Hematopoietic multipotent progenitor cell (in vitro differentiated cells): ENCODE measurements around the gene PAX9. TPM values are rescaled to one million over a fixed set of nuclear protein-coding genes. Genes with fewer than 3 reads are reported as not detected.

Experiments
- DNase-seq, 3 donors: peaks; one replicate each; pipeline ENCODE4 v3.0.0-alpha.2; 2011 to 2015; ENCODE audit warnings: low read depth in 2 of 3, low spot score in 2 of 3
- total RNA-seq: library from RNA; depleted of rRNA; stranded (reverse); fragments of >200 nt; gene quantifications from one replicate; pipeline ENCODE4 v1.2.3, GENCODE V29; 2012

The PAX9 gene
- total RNA-seq, 1 donor: under 0.01 TPM

DNA sequence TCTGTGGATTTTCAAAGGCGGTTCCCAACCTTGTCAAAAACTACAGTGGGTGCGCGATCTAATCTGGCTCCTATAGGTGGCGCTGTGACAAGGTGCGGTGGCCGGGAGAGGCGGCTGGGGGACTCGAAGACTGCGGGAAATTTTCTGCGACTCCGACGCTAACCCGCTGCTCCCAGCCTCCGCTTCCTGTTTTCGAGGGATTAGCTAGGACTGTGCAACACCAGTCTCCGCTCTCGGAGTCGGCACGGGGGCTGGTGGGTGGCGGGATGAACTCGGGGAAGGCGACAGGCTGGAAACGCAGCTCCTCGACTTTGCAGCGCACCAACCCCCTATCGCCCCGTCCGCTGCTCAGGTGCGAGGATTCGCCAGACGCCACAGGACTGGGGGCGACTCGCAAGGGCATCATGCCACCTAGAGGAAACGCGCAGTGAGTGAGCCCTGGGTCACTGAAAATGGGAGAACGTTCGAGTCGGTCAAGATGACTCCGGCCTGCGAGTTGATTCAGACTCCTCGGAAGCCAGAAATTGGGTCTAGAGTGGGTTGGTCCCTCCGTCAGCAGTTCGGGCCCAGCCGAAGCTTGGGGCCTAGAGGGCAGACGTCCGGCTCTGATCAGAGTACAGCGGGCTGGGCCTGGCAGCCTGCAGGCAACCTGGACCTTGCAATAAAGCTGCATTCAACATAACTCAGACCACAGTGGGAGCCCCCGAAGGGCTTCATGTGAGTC is 5.5 kb upstream of the PAX9 start:
- DNase-seq: peak in 1 of 3 donors; percentile 57

DNA sequence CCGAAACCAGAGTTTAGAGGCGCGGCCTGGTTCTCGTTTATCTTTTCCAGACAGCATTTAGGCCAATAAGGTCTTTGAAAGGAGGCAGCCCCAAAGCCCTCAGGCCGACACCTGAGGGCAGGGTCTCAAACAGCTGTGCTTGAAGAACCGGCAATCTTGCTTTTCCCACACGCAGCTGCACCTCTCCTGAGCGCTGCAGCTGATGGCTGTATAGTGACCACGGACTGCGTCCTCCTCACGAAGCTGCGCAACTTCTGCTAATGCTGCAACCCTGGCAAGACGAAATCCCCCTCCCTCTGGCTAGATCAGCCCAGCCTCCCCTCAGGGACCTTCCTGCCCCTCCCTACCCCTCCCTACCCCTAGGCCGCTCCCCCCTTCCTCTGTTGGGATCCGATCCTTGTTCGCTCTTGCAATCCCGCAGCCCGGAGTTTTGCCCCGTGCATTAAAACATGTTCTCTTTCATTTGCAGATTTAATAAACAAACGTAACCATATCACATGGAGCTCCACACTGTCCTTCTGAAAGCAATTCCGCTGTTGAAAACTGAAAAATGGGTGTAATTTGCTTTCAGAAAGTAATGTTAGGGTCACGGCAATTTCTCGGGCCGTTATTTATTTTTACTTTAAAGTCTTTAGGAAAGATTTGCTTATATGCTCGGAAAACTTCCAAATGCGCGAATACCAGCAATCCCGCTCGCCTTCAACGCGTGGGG is 4.8 kb upstream of the PAX9 start:
- DNase-seq: no peak

DNA sequence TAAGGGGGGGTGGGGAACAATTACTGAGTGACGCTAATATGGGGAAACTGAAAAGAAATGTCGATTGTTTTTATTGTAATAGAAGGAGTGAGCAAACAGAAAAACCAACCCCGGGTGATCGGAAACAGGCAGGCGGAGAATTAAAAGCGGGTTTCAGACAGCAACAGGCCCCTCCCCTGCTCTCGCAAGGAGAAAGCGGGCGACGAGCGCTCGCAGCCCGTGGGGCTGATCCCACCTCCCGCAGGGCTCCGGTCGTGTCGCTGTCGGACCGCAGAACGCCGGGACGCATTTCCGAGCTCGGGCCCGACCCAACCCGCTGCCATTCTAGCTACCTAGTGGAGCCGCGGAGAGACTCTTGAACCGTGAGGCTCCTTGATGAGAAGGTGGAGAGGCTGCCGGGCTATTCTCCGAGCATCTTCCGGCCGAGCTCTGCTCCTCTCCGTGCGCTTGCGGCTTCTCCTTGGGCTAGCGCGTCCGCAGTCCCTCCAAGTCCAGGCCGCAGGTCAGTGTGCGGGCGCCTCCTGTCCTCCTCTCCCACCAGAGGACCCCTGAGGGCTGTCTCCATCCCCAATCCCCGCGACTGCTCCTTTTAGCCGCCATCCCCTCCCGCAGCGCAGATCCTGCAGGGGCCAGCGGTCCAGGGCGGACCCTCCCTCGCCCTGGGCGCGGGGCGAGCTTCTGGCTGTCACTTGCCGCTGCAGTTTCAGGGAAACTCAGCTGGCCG is 4.1 kb upstream of the PAX9 start:
- DNase-seq: no peak

DNA sequence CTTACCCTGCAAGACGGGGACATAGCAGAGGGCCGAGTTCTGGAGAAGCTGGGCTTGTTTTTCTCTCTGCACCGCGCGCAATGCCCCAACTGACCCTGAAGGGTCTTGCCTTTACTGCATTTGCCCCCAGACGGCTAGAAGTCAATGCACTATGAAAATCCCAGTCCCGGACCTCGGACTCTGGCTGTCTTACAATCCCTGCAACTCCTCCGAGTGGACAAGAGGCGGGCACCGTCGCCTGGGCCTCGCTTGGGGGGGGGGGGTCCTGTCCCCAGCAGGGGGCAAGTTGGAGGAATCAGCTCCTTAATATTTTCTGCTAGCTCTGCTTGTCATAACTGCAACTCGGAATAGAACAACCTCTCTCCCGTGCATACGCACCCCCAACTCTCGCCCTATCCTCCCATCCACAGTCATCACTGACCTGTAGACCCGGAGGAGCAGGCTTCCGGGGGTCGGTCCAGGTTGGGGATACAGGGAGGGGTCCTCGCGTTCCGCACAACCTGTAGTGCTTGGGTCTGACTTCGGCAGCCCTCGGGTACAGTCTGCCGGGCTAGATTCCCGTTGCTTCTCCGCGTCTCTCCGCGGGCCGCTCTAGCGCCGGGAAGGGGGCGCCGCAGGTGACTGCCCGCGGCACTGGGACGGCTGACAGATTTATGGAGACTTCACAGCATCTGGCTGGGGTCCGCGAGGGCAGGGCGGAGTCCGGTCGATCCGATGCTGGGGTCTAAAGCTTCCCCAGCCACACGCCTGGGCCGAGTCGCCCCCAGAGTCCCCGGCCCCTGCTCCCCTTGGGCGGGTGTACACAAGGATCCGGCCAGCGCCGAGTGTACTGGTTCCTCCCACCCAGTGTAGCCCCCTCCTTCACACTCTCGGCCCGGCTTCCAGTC is 3.3 kb upstream of the PAX9 start:
- DNase-seq: no peak

DNA sequence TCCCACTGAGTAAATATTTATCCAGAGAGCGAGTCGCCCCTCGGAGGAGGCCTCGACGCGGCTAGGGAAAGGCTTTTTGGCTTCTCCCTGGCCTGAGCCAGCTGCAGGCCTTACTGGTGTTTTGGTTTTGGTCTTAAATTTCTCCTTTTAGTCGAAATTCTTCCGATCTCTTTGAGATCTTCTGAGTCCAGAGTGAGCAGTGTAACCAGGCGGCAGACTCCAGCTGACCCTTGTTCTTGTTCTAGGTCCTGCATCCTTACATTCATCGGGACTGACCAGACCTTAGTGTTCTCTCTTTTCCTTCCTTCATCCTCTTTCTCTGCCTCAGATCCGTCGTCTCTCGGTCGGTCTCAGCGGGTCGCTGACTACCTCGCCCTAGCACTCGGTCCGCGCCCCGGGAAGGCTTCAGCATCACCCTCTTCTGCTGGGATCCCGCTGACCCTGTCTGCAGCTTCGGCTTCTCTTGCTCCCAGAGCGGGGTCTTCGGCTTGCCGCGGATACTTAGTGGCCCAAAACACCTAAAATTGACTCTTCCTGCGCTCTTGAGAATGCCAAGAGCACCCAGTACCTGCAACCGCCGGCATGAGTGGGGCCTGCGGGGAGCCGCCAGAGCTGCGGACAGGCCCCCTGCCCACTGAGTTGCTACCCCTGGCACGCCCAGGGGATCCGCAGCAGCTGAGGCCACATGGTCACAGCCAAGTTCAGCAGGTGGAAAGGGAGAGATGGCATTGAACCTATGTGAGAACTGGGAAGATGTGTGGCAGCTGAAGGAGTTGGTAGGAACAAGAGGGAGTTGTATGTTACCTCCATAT is 2.4 kb upstream of the PAX9 start:
- no peak for DNase-seq

DNA sequence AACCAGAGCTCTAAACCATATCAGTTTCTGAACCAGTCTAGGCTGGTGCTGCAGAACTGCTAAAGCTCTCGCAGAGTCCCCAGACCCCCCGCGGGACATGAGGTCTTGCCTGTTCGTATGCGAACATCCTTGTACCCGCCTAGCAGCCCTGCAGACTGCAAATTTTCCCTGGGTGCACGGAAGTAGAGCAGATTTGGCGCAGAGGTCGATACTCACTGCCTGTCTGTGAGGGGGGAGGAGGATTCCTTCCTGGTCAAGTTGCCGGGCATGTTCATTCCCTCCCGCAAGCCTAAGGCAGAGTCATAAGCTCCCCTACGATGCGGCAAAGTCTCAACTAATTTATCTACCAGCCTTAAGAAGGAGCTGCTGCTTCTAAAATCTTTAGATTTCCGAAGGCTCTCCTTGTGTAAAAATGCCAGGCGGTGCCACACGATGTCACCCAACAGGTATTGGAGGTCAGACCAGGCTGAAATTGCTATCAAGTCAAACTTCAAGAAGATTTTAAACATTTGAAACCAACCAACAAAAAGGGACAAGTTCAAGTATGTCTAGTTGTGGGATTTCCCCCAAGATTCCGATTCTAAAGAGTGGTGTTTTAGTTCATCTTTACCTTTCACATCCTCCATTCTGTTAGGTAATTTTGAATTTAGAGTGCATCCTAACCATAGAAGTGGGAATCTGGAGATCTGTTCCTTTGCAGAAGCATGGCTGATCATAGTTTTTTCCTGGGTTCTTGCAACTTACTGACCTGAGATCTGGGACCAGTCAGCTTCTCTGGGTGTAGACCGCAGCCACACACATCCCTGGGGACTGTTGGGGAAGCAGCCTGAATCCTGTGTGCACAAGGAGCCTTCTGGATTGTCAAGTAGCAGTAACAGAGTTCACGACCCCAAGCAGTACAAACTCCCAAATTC is 1.6 kb upstream of the PAX9 start:
- DNase-seq: no peak

DNA sequence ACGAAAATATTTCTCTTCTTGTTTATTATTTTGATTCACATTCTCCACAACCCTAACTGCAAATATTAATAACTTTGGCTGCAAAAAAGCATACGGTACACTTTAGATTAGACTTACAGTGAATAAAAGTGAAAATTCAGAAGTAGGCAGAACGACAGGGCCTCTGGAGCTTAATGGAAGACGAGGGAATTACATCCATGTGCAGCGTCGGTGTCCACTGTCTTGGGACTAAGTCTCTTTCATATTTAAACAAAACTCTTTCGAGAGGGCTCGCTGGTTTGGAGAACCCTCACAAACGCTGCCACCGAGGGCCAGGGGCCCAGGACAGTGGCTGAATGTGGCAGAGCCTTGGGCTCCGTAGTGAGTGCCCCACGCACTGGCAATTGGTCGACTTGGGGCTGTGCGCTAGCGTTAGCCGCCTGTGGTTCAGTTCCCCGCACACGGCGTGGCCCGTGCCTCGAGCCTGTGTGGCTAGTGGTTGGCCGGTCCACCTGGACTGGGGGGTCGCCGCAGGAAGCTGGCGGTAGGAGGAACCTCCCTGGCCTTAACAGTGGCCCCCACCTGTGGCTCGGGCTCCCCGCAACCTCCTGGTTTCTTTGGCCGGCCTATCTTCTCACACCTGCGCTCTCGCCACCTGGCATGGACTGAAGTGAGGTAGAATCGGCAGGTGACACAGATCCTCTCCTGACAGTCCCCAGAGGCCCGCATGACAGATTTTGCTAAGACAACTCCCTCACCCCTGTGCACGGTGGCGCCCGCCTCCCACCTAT is 739 bp upstream of the PAX9 start:
- no peak for DNase-seq

DNA sequence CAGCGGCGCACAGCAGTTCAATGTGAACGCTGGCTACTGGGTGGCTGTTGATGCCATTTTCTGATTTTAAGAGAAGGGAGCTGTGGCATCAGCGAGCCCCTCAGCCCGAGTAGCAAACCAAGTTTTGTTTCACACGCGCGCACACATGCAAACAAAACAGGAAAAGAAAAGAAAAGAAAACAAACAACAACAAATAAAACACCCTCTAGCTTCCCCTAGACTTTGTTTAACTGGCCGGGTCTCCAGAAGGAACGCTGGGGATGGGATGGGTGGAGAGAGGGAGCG is 540 bp downstream of the PAX9 start:
- no peak for DNase-seq

DNA sequence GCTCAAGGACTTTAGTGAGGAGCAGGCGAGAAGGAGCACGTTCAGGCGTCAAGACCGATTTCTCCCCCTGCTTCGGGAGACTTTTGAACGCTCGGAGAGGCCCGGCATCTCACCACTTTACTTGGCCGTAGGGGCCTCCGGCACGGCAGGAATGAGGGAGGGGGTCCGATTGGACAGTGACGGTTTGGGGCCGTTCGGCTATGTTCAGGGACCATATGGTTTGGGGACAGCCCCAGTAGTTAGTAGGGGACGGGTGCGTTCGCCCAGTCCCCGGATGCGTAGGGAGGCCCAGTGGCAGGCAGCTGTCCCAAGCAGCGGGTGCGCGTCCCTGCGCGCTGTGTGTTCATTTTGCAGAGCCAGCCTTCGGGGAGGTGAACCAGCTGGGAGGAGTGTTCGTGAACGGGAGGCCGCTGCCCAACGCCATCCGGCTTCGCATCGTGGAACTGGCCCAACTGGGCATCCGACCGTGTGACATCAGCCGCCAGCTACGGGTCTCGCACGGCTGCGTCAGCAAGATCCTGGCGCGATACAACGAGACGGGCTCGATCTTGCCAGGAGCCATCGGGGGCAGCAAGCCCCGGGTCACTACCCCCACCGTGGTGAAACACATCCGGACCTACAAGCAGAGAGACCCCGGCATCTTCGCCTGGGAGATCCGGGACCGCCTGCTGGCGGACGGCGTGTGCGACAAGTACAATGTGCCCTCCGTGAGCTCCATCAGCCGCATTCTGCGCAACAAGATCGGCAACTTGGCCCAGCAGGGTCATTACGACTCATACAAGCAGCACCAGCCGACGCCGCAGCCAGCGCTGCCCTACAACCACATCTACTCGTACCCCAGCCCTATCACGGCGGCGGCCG is 1.1 kb downstream of the PAX9 start:
- no peak for DNase-seq

DNA sequence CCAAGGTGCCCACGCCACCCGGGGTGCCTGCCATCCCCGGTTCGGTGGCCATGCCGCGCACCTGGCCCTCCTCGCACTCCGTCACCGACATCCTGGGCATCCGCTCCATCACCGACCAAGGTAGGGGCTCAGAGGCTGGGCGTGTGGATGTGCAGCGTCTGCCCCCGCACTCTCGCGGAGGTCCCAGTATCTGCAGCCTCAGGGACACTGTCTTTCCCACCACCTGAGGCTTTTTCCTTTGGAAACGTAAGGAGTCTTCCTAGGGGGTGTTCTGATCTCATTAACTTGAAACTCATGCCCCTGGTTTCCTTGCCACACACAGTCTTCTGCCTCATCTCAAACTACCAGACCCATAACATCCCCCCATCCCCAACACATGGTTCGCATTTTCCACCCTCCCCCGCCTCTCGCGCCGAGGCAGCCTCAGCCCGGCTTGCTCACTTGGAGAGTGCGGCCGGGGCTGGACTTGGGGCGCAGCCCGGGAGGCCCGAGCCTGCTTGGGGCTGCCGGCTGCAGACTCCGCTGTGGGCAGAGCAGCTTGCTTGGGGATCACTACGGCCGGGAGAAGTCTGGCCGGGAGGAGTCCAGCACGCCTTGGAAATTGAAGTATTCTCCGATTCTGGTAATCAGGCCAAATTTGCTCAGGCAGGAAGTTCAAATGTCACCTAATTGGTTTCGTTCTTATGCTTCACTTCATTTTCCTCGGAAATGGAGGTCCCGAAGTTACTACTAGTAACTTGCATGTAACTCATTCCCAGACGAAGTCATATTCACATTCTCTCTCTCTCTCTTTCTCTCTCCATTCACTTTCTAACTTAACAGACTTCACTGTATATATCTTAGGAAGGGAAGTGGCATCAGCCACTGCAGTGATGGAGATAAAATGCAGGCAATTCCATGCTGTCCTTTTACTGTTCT is 2.0 kb downstream of the PAX9 start:
- no peak for DNase-seq

DNA sequence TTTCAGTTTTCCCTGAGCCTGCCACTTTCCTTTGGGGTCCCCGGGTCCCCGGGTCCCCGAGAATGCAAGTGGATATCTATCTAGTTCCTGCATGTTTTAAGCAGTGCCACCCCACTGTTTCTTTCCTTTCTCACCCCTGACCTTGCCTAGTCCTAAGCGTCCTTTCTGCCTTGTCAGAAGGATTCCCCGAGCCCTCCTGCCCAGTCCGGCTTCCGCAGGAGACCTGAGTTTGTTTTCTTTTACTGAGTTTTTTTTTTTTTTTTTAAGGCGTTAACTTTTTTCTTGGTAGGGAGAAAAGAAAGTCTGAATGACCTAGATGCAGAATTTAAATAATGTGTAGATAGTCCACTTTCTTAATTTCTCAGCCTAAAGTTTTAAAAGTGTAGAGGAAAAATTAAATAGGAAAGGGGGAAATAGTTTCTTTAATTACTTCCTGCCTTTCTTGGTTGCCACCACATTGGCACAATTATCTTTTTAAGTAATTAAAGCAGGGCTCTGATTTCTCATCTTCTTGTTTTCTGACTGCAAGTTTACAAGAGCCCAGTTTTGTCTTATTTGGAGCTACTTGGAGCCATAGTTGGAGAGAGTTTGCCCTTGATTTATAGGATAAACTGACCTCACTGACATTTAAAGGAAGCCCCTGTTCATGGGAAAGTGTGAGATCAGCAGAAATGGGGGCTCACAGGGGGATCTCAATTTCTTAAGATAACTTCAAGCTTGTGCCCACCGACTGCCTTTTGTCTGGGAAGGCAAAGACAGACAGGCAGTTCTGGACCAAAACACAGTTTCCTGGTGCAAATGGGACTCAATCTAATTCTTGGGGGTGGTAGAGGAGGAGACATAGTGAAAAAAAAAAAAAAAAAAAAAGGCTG is 2.9 kb downstream of the PAX9 start:
- DNase-seq: no peak

DNA sequence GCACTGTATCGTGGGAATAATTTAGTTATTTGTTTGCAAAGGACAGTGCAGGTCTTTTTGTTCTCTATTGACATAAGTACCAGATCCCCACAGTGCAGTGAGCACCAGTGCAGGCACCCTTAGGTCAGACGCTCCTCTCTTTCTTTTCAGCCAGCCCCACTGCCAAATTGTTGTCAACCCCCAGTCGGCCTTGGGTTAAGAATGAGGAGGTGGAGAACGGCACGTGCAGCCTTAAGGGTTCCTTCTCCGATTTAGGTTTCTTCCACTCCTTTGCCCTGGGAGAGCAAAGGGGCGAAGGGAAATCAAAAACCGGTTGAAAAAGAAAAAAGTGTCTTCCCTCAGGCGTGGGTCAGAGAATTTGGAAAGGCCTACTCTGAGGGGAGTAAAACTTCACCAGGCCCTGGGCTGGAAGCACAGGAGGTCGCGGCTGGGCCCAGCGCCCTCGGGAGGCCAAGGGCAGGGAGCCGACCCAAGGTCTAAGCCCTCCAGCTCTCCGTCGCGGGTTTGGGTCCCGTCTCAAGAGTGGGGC is 4.3 kb downstream of the PAX9 start:
- DNase-seq: no peak

DNA sequence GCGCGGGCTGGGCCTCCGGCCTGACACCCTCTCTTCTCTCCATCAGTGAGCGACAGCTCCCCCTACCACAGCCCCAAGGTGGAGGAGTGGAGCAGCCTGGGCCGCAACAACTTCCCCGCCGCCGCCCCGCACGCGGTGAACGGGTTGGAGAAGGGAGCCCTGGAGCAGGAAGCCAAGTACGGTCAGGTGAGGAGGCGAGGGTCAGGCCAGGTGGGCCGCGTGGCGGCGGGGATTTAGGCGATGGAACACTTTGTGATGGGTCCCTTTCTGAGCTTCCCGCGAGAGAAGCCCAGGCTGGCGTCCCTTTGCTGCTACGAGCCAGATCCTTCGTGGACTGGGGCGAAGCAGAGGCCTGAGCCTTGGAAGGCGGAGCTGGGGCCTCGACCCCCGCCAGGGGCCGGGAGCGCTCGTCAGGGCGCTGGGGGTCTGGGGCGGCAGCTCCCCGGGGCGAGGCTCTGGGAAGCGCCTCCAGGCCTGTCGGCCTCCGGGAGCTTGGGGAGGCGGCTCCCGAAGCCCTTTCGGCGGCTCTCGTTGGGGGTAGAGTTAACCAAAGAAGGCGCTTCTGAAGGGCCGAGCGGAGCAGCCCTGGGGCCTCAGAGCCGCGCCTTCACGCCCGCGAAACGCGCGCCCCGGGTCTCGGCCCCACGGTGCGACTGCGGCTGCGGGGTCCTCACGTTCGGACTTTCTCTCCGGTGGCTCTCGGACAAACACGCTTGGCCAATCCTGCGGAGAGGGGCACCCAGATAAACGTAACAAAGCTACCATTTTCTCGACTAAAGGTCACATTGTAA is 5.0 kb downstream of the PAX9 start:
- no peak for DNase-seq

DNA sequence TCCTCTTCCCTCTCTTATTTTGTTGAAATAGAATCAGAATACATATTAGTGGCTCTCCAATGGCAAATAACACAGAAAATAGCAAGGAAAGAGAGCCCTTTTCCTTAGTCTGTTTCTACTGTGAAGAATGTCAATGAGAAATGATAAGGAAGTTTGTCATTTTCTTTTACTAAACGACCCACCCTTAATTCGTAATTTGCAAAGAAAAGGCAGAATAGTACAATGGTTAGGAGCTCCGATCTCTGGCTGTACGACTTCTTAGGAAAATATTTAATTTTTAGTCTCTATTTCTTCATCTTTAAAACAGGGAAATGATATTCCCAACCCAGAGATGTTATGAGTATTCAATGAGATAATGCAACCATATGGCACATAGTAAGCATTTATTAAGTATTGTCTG is 6.0 kb downstream of the PAX9 start:
- DNase-seq: no peak
